PFSK-1 (cell line): ENCODE measurements around the gene TNFSF11. TPM values are rescaled to one million over a fixed set of nuclear protein-coding genes. Genes with fewer than 3 reads are reported as not detected.

Experiments
- FOXP2 ChIP-seq: optimal IDR thresholded peaks from 2 replicates; pipeline ENCODE3; 2011; ENCODE audit warnings: borderline replicate concordance, control low read depth, inconsistent platforms; ENCODE audit not compliant: insufficient read depth; ENCODE audit errors: extremely low read length, extremely low read depth
- POLR2AphosphoS5 ChIP-seq: IDR thresholded peaks from 2 replicates; pipeline ENCODE4 v1.6.1; 2012; ENCODE audit warnings: low read depth, mild to moderate bottlenecking, control low read depth, low read length, moderate library complexity
- SIN3A ChIP-seq: IDR thresholded peaks from 2 replicates; pipeline ENCODE4 v1.6.1; 2012; ENCODE audit warnings: mild to moderate bottlenecking, low read length, moderate library complexity, borderline replicate concordance; ENCODE audit not compliant: insufficient read depth
- TAF1 ChIP-seq: IDR thresholded peaks from 2 replicates; pipeline ENCODE4 v1.6.1; 2012; ENCODE audit warnings: low read length, control low read depth, borderline replicate concordance; ENCODE audit not compliant: insufficient read depth
- polyA plus RNA-seq: library from polyadenylated mRNA; unstranded; fragments of >200 nt; gene quantifications from one replicate; pipeline ENCODE4 v1.2.1, GENCODE V29; 2012; ENCODE audit warnings: low read depth, missing spikeins; ENCODE audit not compliant: insufficient read length
- TF ChIP-seq, protein P1 (sequence below), 2 experiments: IDR thresholded peaks; 2 replicates each; pipeline versions ENCODE4 v1.6.1 to v1.8.0; 2011 to 2012; ENCODE audit warnings: low read depth in 2 of 2, low read length in 2 of 2, control low read depth in 1 of 2, inconsistent platforms in 1 of 2, mild to moderate bottlenecking in 1 of 2, moderate library complexity in 1 of 2; ENCODE audit not compliant: insufficient read depth in 1 of 2

TNFSF11 gene
- not detected for polyA plus RNA-seq

GRCh38 chr13:42574011-42574410 lies at the start of gene TNFSF11:
Gene TNFSF11, plus strand, starts transcription at chr13:42574152. Its CDS starts 152 bp downstream, at chr13:42574304.
- TF ChIP-seq FOXP2 (no peak), TAF1 (no peak), POLR2AphosphoS5 (no peak), SIN3A (no peak)
- TF ChIP-seq, protein P1, sequence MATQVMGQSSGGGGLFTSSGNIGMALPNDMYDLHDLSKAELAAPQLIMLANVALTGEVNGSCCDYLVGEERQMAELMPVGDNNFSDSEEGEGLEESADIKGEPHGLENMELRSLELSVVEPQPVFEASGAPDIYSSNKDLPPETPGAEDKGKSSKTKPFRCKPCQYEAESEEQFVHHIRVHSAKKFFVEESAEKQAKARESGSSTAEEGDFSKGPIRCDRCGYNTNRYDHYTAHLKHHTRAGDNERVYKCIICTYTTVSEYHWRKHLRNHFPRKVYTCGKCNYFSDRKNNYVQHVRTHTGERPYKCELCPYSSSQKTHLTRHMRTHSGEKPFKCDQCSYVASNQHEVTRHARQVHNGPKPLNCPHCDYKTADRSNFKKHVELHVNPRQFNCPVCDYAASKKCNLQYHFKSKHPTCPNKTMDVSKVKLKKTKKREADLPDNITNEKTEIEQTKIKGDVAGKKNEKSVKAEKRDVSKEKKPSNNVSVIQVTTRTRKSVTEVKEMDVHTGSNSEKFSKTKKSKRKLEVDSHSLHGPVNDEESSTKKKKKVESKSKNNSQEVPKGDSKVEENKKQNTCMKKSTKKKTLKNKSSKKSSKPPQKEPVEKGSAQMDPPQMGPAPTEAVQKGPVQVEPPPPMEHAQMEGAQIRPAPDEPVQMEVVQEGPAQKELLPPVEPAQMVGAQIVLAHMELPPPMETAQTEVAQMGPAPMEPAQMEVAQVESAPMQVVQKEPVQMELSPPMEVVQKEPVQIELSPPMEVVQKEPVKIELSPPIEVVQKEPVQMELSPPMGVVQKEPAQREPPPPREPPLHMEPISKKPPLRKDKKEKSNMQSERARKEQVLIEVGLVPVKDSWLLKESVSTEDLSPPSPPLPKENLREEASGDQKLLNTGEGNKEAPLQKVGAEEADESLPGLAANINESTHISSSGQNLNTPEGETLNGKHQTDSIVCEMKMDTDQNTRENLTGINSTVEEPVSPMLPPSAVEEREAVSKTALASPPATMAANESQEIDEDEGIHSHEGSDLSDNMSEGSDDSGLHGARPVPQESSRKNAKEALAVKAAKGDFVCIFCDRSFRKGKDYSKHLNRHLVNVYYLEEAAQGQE (IDR thresholded peaks at IDR 0.05; ENCODE audit: insufficient read depth in 1 of 2, low read depth in 2 of 2, low read length in 2 of 2): no peak

- TF ChIP-seq FOXP2 (no peak), POLR2AphosphoS5 (no peak), TAF1 (no peak), SIN3A (no peak)
- TF ChIP-seq, protein P1 (IDR thresholded peaks at IDR 0.05; ENCODE audit: insufficient read depth in 1 of 2, low read depth in 2 of 2, low read length in 2 of 2): no peak
Observed at GRCh38 chr13:42524487-42525034, 49.4 kb upstream of the TNFSF11 start.

- TF ChIP-seq, protein P1 (IDR thresholded peaks at IDR 0.05; ENCODE audit: insufficient read depth in 1 of 2, low read depth in 2 of 2, low read length in 2 of 2): no peak
- no peak for TF ChIP-seq FOXP2
- TF ChIP-seq POLR2AphosphoS5: no peak
- no peak for TF ChIP-seq SIN3A
- TF ChIP-seq TAF1: no peak
Observed at GRCh38 chr13:42525035-42525504, 48.9 kb upstream of the TNFSF11 start.

- TF ChIP-seq SIN3A: no peak
- TF ChIP-seq TAF1: no peak
- no peak for TF ChIP-seq FOXP2
- no peak for TF ChIP-seq POLR2AphosphoS5
- TF ChIP-seq, protein P1 (IDR thresholded peaks at IDR 0.05; ENCODE audit: insufficient read depth in 1 of 2, low read depth in 2 of 2, low read length in 2 of 2): no peak
Observed at GRCh38 chr13:42526276-42526675, 47.7 kb upstream of the TNFSF11 start.

DNA sequence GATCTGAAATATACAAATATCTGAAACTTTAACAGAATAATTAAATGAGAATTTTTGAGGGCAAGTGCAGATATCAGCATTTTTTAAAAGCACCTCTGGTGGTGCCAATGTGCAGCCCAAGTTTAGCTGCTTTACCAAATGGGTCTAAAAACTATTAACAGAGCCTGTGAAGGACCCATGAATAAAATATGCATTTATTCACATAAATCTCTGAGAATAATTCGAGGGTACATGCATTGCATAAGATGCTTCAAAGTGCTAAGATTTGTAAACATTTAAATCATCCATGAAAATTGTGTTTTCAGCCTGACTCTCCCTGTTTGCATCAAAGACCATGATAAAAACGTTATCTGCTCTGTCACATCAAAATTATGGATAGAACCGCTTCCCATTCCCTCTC lies 47.1 kb upstream of the TNFSF11 start:
- TF ChIP-seq, protein P1 (IDR thresholded peaks at IDR 0.05; ENCODE audit: insufficient read depth in 1 of 2, low read depth in 2 of 2, low read length in 2 of 2): no peak
- TF ChIP-seq TAF1 (no peak), FOXP2 (no peak), POLR2AphosphoS5 (no peak), SIN3A (no peak)
